NCI-H2029 treated with DMSO at 0.1 percent for 48 hours (cell line): ENCODE data around the gene CUL9.
A peak's percentile ranks its signal among the peaks of the same experiment; 100 is the strongest.

Experiments
- DNase-seq: peaks from one replicate; lab custom pipeline; 2025; lab: John Stamatoyannopoulos, UW

The CUL9 gene

DNA sequence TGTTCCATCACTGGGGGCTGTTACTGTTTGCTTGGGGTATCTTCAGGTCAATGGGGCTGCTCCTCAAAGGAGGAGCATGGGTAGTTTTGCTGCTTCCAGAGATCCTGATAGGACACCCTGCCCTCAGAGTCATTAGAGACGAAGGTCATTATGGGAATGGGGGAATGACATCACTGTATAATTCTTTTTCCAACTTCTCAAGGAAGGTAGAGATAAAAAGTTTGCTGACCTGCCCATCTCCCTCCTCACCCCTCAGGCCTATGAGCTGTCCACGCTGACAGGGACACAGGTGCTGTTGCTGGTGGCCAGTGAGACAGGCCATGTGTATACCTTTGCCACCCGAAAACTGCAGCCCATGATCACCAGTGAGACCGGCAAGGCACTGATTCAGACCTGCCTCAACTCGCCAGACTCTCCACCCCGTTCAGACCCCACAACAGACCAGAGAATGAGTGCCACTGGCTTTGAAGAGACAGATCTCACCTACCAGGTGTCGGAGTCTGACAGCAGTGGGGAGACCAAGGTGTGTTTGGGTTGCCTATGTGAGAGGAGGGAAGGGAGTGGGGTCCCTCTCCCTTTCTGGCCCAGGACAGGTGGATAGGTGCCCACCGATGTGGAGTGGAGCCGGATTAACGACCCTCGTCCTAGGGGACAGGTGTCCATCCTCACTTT lies 8.3 kb upstream of the CUL9 start:
- no peak for DNase-seq

DNA sequence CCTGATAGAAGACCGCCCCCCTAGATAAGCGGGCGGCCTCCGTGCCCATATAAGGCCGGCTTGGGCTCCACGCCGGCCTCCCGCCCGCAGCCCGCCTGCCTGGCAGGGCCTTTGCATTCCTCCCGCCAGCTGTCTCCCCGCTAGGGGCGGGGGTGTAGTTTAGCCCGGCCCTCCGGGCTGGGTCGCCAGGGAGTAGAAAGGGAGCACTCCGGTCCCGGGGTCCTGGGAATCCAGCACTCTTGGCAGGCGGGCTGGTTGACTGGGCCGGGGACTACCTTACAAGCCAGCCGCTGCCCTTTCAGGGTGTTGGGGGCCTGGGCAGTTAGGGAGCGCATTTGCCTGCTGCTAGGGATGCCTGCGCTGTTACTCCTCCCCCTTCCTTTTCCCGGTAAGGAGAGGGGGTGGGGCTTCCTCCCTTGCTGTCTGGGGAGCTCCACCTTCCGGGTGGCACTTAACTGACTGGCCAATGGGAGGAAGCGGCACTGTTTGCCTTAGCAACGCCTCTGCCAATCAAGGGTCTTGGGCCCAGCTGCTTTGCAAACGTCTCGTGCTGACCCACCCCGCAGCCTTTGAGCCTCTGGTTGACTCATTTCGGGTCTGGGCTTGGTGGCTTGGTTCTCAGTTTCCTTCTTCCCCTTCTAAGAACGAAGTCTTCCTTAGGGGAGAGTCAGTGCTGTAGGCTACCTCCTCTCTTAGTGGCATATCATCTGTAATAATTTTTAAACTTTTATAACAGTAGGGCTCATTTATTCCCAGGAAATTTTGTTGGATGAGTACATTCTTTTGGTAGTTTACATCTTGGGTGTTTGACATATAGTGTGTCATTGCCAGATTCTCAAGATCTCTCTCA lies 7.5 kb upstream of the CUL9 start:
- DNase-seq = peak; percentile 94

DNA sequence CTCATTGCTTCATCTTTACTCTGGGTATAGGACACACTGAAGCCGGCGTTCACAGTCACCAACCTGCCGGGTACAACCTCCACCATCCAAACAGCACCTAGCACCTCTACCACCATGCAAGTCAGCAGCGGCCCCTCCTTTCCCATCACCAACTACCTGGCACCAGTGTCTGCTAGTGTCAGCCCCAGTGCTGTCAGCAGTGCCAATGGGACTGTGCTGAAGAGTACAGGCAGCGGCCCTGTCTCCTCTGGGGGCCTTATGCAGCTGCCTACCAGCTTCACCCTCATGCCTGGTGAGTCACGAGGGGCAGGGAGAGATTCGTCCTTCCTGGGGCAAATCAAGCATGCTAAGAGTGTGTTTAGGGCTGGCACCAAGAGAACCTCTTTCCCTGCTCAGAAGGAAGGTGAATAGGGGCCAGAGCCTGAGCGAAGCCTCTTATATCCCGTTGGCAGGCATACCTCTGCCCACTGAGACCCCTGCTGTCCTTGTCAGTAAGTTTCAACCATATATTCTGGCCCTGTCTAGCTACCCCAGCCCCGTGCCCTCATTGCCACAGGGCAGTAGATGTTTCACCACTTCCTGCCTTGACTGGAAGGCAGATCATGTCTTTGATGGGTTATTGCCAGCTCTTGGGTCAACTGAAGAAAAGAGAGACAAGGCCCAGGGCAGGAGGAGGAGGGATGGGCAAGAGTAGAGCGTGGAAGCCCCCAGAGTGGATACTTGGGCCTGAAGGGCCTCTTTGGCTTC lies 6.1 kb upstream of the CUL9 start:
- DNase-seq = no peak

DNA sequence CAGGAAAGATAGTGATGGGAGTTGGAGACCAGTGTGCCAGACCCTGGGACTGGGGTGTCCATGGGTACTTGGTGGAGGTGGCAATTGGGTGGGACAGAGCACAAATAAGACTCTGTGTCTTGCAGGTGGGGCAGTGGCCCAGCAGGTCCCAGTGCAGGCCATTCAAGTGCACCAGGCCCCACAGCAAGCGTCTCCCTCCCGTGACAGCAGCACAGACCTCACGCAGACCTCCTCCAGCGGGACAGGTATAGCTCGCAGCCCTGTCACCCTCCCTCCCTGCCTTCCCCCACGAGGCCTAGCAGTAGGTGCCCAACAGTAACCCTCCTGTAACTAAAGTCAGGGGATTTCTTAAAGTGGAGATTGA lies 5.6 kb upstream of the CUL9 start:
- no peak for DNase-seq

DNA sequence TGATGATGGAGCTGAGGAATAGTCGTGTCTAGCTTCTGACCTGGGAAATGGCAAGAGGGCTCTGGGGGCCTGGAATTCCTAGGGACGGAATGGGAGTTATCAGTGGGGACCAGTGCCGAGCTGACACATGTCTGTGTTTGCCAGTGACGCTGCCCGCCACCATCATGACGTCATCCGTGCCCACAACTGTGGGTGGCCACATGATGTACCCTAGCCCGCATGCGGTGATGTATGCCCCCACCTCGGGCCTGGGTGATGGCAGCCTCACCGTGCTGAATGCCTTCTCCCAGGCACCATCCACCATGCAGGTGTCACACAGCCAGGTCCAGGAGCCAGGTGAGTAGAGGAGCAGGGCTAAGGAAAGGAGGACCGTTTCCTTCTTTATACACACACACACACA lies 3.8 kb upstream of the CUL9 start:
- no peak for DNase-seq

DNA sequence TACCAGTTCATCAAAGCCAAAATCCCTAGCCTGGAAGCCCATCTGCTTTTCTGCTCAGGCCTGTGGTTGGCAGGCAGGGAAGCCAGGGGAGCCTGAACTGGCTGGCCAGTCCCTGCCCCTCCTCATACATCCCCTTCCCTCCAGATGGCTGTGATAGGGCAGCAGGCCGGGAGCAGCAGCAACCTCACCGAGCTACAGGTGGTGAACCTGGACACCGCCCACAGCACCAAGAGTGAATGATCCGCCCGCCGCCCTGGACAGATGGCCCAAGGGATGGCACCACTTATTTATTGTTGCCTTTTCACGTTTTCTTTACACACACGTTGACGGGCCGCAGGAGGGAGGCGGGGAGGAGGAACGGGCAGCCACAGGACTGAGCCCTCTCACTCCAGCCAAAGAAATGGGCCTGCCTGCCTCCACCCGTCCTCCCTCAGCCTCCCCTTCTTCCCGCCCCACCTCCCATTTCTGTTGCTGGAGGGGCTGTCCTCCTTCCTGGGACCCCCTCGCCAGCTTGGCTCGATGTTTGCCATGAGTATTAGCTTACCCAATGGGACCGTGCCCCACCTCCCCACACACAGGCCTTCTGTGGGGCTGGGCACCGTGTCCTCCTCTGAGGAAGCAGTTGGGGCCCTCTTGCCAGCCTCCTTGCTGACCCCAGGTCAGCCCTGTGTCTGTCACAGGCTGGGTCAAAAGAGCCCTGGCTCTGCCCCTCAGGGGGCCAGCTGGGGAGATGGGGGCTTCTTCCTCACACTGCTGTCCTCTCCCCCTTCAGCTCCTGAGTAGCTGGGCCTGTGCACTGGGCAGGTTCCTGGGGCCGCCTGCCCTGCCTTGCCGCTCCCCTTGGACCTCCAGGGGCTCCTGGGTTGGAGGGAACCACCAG lies 2.8 kb upstream of the CUL9 start:
- no peak for DNase-seq

DNA sequence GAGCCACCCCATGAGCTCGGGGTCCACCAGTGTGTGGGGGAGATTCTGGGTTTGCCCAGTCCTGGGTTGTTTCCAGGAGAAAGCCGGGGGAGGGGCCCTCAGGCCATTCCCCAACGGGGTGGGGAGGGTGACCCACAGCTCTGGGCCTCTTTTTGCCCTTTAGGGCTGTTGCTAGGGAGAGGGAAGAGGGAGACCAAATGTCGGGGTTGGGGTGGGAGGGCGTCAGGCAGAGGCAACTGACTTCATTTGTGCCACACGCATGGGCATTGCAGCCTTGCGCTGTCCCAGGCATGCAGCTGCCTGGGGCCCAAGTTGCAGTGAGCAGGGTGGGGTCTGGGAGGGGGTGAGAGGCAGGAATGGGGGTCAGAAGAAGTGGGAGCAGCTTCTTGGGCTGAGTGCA lies 1.9 kb upstream of the CUL9 start:
- no peak for DNase-seq

DNA sequence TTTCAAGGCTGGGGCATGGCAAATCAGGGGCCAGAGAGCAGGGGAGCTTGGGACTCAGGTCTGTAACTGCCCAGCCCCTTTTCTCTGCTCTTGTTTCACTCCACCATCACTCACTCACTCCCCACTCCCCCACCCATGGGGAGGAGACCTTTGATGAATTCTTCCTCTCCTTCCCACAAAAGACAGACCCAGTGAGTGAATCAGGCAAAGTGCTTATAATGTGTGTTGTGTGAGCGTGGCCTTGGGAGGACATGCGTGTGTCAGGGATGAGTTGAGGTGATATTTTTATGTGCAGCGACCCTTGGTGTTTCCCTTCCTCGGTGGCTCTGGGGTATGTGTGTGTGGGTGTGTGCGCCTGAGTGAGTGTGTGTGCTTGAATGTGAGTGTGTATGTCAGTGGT lies 1.0 kb upstream of the CUL9 start:
- DNase-seq = no peak

DNA sequence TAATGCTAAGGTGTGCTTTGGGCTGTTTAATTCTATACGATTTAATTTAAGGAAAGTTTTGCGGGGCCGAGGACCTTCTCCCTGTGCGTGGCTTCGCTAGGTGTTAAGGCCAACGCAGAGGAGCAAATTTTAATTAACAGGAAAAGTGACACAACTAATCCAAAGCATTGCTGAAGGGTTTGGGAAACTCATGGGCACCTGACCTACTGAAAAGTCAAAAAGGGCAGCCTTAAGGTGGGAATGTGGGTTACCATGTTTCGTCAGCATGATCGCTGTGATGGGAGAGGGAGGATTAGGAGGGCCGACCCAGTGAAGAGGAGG lies 415 bp upstream of the CUL9 start:
- DNase-seq = peak; percentile 38

DNA sequence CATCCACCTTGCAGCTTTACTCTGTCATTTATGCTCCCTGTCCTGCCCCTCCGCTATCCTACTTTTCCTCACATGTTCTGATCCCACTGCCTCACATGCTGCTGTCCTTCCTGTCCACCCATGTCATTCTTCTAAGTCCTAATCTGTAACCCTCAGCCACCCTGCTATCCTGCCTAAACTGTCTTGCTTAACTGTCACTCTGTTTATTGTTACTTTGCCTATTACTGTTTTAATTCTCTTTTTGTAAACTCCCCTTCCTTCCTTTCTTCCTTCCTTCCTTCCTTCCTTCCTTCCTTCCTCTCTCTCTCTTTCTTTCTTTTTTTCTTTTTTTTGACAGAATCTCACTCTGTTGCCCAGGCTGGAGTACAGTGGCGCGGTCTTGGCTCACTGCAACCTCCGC lies 1.4 kb downstream of the CUL9 start:
- no peak for DNase-seq

DNA sequence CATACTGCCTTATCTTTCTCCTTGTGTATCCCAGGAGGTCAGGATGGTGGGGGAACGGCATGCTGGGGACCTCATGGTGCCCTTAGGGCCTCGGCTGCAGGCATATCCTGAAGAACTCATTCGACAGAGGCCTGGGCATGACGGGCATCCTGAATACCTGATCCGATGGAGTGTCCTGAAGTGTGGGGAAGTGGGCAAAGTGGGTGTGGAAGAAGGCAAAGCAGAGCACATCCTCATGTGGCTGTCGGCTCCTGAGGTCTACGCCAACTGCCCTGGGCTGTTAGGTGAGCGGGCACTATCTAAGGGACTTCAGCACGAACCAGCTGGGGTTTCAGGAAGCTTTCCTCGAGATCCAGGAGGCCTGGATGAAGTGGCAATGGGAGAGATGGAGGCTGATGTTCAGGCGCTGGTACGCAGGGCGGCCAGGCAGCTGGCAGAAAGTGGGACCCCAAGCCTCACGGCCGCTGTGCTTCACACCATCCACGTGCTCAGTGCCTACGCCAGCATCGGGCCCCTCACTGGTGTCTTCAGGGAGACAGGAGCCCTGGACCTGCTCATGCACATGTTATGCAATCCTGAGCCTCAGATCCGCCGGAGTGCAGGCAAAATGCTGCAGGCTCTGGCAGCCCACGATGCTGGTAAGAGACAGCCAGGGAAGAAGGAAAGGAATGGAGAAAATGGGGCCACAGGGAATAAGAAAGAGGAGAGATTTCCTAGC lies 2.4 kb downstream of the CUL9 start:
- no peak for DNase-seq

DNA sequence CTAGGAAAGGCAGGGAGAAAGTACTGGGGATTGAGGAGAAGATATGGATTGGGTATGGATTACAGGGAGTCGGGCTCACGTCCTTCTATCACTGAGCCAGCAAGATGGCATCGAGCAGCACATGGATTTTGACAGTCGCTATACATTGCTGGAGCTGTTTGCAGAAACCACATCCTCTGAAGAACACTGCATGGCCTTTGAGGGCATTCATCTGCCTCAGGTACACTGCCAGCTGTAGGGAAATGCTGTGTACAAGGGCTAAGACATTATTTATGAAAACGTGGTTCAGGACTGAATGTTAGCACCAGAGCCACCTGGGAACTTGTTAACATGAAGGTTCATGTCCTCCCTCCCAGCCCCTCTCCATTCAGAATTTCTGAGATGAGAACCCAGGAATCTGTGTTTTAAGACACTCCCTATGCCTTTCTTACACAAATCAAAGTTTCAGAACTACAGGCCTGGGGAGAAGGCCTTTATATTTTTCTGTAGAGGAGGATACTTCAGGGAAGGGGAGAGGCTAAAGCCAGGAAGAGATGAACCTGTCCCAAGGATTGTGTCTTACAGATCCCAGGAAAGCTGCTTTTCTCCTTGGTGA lies 3.5 kb downstream of the CUL9 start:
- DNase-seq = no peak

DNA sequence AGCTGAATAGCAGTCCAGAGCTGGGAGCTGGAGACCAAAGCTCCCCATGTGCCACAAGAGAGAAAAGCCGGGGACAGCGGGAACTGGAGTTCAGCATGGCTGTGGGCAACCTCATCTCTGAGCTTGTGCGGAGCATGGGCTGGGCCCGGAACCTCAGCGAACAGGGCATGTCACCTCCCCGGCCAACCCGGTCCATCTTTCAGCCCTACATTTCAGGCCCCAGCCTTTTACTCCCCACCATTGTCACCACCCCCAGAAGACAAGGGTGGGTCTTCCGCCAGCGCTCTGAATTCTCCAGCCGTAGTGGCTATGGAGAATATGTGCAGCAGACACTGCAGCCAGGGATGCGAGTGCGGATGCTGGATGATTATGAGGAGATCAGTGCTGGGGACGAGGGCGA lies 4.0 kb downstream of the CUL9 start:
- no peak for DNase-seq

DNA sequence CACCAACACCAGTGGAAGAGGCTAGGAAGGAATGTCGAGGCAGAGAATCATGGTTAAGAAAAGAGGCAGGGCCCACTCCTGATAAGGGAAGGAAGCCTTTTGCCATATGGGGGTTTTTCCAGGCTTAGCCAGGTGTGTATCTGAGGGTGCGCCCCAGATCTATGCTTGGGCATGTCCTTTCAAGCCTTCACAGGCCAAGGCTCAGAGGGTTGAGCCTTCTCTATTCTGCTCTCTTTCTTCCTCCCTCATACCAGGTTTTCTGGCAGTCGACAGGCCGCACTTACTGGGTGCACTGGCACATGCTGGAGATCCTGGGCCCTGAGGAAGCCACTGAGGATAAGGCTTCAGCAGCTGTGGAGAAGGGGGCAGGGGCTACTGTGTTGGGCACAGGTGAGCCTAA lies 4.7 kb downstream of the CUL9 start:
- DNase-seq = no peak

DNA sequence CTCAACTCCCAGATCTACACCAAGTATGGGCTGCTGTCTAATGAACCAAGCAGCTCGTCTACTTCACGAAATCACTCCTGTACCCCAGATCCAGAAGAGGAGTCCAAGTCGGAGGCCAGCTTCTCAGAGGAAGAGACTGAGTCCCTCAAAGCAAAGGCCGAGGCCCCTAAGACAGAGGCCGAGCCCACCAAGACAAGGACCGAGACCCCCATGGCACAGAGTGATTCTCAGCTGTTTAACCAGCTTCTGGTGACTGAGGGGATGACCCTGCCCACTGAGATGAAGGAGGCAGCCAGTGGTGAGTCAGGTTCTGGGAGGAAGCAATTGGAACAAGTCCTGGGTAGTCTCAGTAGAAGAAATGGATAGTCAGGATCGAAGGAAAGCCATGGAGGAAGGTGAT lies 5.8 kb downstream of the CUL9 start:
- DNase-seq = no peak

DNA sequence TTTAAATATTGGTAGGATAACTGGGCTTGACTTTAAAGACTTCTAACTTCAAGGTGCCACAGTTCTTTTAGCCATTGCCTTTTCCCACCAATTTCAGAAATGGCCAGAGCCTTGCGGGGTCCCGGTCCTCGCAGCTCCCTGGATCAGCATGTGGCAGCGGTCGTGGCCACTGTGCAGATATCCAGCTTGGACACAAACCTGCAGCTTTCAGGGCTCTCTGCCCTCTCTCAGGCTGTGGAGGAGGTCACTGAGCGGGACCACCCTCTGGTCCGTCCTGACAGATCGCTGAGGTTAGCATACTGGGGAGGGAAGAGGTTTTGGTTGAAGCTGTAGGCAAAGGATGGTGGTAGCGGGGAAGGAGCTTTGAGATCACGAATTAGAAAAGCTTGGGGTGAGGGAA lies 6.4 kb downstream of the CUL9 start:
- no peak for DNase-seq

DNA sequence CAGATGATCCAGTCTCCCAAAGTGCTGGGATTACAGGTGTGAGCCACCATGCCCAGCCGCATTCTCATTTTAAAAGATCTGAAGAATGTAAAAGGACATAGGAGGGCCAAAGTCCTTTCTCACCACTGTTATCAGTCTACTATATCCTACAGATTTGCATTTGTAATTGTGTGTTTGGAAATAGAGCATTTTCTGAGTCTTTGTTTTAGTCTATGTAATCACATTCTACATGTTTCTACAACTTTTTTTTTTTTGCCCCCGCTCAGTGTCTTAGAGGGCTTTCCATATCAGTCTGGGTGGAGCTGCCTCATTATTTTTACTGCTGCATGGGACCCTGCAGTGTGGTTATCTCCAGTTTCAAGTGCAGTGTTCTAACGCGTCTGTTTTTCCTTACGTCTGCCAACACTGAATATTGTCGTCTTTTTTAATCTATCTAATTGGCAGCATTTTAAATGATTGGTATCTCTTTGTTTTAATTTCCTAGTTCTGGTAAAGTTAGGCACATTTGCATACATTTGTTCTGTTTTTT lies 7.8 kb downstream of the CUL9 start:
- DNase-seq = no peak

DNA sequence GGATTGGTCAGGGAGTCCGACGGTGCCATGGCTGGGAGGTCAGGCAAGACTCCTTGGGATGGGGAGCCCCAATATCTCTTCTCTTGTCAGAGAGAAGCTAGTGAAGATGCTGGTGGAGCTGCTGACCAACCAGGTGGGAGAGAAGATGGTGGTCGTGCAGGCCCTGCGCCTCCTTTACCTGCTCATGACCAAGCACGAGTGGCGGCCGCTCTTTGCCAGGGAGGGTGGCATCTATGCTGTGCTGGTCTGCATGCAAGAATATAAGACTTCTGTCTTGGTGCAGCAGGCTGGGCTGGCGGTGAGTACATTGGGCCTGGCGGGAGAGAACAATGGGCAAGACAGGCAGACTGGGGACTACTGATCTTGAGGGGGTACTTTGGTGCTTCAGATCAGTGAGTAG lies 10.9 kb downstream of the CUL9 start:
- DNase-seq = no peak

DNA sequence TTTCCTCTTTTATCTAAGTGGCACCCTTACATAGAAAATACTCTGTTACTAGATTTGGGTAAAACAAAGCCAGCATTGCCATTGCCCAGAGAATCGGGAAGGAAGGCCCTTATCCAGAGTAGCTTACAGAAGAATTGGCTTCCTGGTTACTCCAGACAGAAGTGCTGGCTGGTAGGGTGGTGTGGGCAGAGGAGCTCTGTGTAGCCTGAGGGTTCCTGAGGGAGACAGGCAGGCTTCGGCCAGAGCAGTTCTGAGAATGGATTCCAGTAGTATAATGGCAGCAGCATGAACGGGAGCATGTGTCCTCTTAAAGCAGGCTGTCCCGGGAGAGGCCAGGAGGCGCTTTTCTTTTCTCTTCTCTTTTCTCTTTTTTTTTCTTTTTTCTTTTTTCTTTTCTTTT lies 11.9 kb downstream of the CUL9 start:
- DNase-seq = no peak

DNA sequence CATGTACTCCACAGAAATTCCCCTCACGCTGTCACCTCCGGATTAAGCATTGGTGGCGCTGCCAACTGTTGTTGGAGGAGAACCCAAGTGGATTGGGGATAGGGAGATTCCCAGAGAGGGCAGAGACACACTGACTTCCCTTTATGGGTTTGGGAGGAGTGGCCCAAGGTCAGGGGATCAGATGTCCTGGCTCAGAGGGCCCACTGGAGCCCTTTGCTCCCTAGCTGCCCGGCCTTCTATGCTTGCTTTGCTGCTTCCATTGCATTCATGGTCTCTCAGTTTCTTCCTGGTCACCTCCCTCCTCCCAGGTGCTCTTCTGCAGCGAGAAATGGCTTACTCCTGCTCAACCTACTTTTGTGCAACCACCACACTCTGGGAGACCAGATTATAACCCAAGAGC lies 14.3 kb downstream of the CUL9 start:
- no peak for DNase-seq

DNA sequence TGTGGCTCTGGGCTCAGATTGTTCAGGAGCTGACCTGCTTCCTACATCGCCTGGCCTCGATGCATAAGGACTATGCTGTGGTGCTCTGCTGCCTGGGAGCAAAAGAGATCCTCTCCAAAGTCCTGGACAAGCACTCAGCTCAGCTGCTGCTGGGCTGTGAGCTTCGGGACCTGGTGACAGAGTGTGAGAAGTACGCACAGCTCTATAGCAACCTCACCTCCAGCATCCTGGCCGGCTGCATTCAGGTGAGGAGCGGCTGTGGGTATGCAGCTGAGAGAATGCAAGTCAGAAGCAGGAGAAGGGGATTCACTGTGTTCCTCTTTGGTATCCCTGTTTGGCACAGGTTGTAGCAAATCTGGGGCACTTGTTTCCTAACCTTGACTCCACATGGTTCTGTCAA lies 17.9 kb downstream of the CUL9 start:
- no peak for DNase-seq
